Astrocyte (in vitro differentiated cells and primary cell): ENCODE measurements around the gene RAB40A. TPM values are rescaled to one million over a fixed set of nuclear protein-coding genes. Genes with fewer than 3 reads are reported as not detected.
A peak's percentile ranks its signal among the peaks of the same experiment; 100 is the strongest.

ENCODE experiments used
- DNase-seq: peaks from one replicate; pipeline ENCODE4 v3.0.0-alpha.2; 2010; ENCODE audit warnings: low read depth
- FAIRE-seq: peaks from 2 replicates; lab custom pipeline; 2011; peaks lifted over from hg19 to GRCh38; lab: Jason Lieb, UNC
- H2AFZ ChIP-seq: 2 replicates; pipeline ENCODE4 v1.6.0; 2012; ENCODE audit warnings: low read depth, low read length, inconsistent platforms
- H3K27ac ChIP-seq: 2 replicates; pipeline ENCODE4 v1.5.1; 2011; ENCODE audit warnings: low read depth, low read length, inconsistent platforms
- H3K27me3 ChIP-seq: 2 replicates; pipeline ENCODE4 v1.6.0; 2011; ENCODE audit warnings: low read length, inconsistent platforms; ENCODE audit not compliant: insufficient read depth
- H3K36me3 ChIP-seq: 2 replicates; pipeline ENCODE4 v1.5.1; 2011; ENCODE audit warnings: low read length, inconsistent platforms; ENCODE audit not compliant: insufficient read depth
- H3K4me1 ChIP-seq: 2 replicates; pipeline ENCODE4 v1.5.1; 2011; ENCODE audit warnings: low read length, inconsistent platforms; ENCODE audit not compliant: insufficient read depth
- H3K4me2 ChIP-seq: 2 replicates; pipeline ENCODE4 v1.6.0; 2012; ENCODE audit warnings: low read length, inconsistent platforms
- H3K4me3 ChIP-seq: 2 replicates; pipeline ENCODE4 v1.5.1; 2011; ENCODE audit warnings: low read depth, mild to moderate bottlenecking, low read length, inconsistent platforms; ENCODE audit not compliant: insufficient read depth
- H3K79me2 ChIP-seq: 2 replicates; pipeline ENCODE4 v1.6.0; 2012; ENCODE audit warnings: mild to moderate bottlenecking, low read length, inconsistent platforms; ENCODE audit not compliant: insufficient read depth
- H3K9ac ChIP-seq: 2 replicates; pipeline ENCODE4 v1.6.0; 2012; ENCODE audit warnings: mild to moderate bottlenecking, low read length, inconsistent platforms
- H3K9me3 ChIP-seq: 2 replicates; pipeline ENCODE4 v1.5.1; 2012; ENCODE audit warnings: low read depth, mild to moderate bottlenecking, low read length, inconsistent platforms; ENCODE audit not compliant: insufficient read depth
- H4K20me1 ChIP-seq: 2 replicates; pipeline ENCODE4 v1.6.0; 2012; ENCODE audit warnings: low read length, inconsistent platforms; ENCODE audit not compliant: insufficient read depth
- H3K27ac Mint-ChIP-seq: one replicate; pipeline ENCODE4 v1.8.0; 2021; ENCODE audit warnings: mild to moderate bottlenecking, mixed read lengths; ENCODE audit not compliant: unreplicated experiment
- H3K27me3 Mint-ChIP-seq: one replicate; pipeline ENCODE4 v1.8.0; 2021; ENCODE audit warnings: low read depth, mixed read lengths; ENCODE audit not compliant: unreplicated experiment
- H3K36me3 Mint-ChIP-seq: one replicate; pipeline ENCODE4 v1.8.0; 2021; ENCODE audit warnings: low read depth, mixed read lengths; ENCODE audit not compliant: unreplicated experiment
- H3K4me1 Mint-ChIP-seq: one replicate; pipeline ENCODE4 v1.8.0; 2021; ENCODE audit warnings: low read depth, mixed read lengths; ENCODE audit not compliant: unreplicated experiment
- H3K4me3 Mint-ChIP-seq: one replicate; pipeline ENCODE4 v1.8.0; 2021; ENCODE audit warnings: mild to moderate bottlenecking, moderate library complexity, mixed read lengths; ENCODE audit not compliant: unreplicated experiment
- H3K9me3 Mint-ChIP-seq: one replicate; pipeline ENCODE4 v1.8.0; 2021; ENCODE audit warnings: mild to moderate bottlenecking, mixed read lengths; ENCODE audit not compliant: unreplicated experiment
- CTCF ChIP-seq: IDR thresholded peaks from 2 replicates; pipeline ENCODE4 v1.5.1; 2011; ENCODE audit warnings: low read depth, mild to moderate bottlenecking, inconsistent platforms, low read length, moderate library complexity; ENCODE audit not compliant: insufficient read depth
- EZH2 ChIP-seq: IDR thresholded peaks from 2 replicates; pipeline ENCODE4 v1.6.1; 2012; ENCODE audit warnings: mild to moderate bottlenecking, low read length, inconsistent platforms; ENCODE audit not compliant: insufficient read depth
- total RNA-seq: library from RNA; stranded (reverse); gene quantifications from 2 replicates; pipeline ENCODE4 v1.2.1, GENCODE V29; 2021

RAB40A gene
- total RNA-seq, 1 donor from 2014 or later = 0.07 TPM

- Mint-ChIP-seq H3K27ac (no peak overlapping the region), H3K27me3 (no peaks in the 10 kb centered on the region), H3K4me1 (no peaks in the 10 kb centered on the region), H3K36me3 (no peaks in the 10 kb centered on the region), H3K9me3 (peaks cover 3% of the 10 kb centered on the region), H3K4me3 (no peak overlapping the region)
- TF ChIP-seq EZH2 (no peak), CTCF (no peak)
- Histone ChIP-seq H2AFZ (no peak overlapping the region), H3K4me1 (no peaks in the 10 kb centered on the region), H3K9me3 (no peaks in the 10 kb centered on the region), H3K9ac (no peak overlapping the region), H3K27ac (no peak overlapping the region), H3K36me3 (no peaks in the 10 kb centered on the region), H3K79me2 (no peaks in the 10 kb centered on the region), H3K27me3 (no peaks in the 10 kb centered on the region), H4K20me1 (no peaks in the 10 kb centered on the region), H3K4me3 (no peak overlapping the region), H3K4me2 (no peak overlapping the region)
- FAIRE-seq (no peak), DNase-seq (no peak)
These were observed 30.6 kb upstream of the RAB40A start for GRCh38 chrX:103549916-103550315.

- Histone ChIP-seq H3K4me2 (no peak overlapping the region), H3K9ac (no peak overlapping the region), H2AFZ (no peak overlapping the region), H3K4me1 (no peaks in the 10 kb centered on the region), H4K20me1 (no peaks in the 10 kb centered on the region), H3K4me3 (no peak overlapping the region), H3K79me2 (no peaks in the 10 kb centered on the region), H3K27ac (no peak overlapping the region), H3K9me3 (no peaks in the 10 kb centered on the region), H3K27me3 (no peaks in the 10 kb centered on the region), H3K36me3 (no peaks in the 10 kb centered on the region)
- FAIRE-seq (no peak), DNase-seq (peak; percentile 31)
- Mint-ChIP-seq H3K36me3 (no peaks in the 10 kb centered on the region), H3K27me3 (no peaks in the 10 kb centered on the region), H3K4me1 (no peaks in the 10 kb centered on the region), H3K4me3 (no peak overlapping the region), H3K9me3 (no peaks in the 10 kb centered on the region), H3K27ac (no peak overlapping the region)
- TF ChIP-seq EZH2 (no peak), CTCF (no peak)
These were observed 20.9 kb upstream of the RAB40A start for GRCh38 chrX:103540145-103540544.

- Histone ChIP-seq H3K27ac (no peak overlapping the region), H3K4me2 (no peak overlapping the region)
- no peak for FAIRE-seq
These were observed 20.4 kb upstream of the RAB40A start for GRCh38 chrX:103539695-103540094.

More at GRCh38 chrX:103539695-103540094, 20.4 kb upstream of the RAB40A start:
- Histone ChIP-seq H3K4me3 (no peak overlapping the region), H2AFZ (no peak overlapping the region), H3K79me2 (no peaks in the 10 kb centered on the region), H3K9ac (no peak overlapping the region), H3K27me3 (no peaks in the 10 kb centered on the region), H3K9me3 (no peaks in the 10 kb centered on the region), H3K36me3 (no peaks in the 10 kb centered on the region), H3K4me1 (no peaks in the 10 kb centered on the region), H4K20me1 (no peaks in the 10 kb centered on the region)
- Mint-ChIP-seq H3K4me1 (no peaks in the 10 kb centered on the region), H3K27ac (no peak overlapping the region), H3K9me3 (no peaks in the 10 kb centered on the region), H3K36me3 (no peaks in the 10 kb centered on the region), H3K4me3 (no peak overlapping the region), H3K27me3 (no peaks in the 10 kb centered on the region)
- no peak for TF ChIP-seq EZH2
- TF ChIP-seq CTCF = no peak
- DNase-seq = no peak
